Mesodermal cell (in vitro differentiated cells): ENCODE measurements around the gene UGT1A7.

Experiments used
- H3K27ac ChIP-seq: 2 replicates; pipeline ENCODE4 v1.7.0; 2013; ENCODE audit warnings: mild to moderate bottlenecking, low read depth, low read length, moderate library complexity; ENCODE audit not compliant: severe bottlenecking
- H3K36me3 ChIP-seq: 2 replicates; pipeline ENCODE4 v1.7.1; 2013; ENCODE audit warnings: mild to moderate bottlenecking, low read length, moderate library complexity; ENCODE audit not compliant: control insufficient read depth, insufficient read depth
- H3K4me1 ChIP-seq: one replicate; pipeline ENCODE4 v1.7.1; 2013; ENCODE audit warnings: mild to moderate bottlenecking, low read length; ENCODE audit not compliant: insufficient read depth, control insufficient read depth, poor library complexity, severe bottlenecking
- H3K4me3 ChIP-seq: 2 replicates; pipeline ENCODE4 v1.7.0; 2013; ENCODE audit warnings: low read length, control low read depth, mild to moderate bottlenecking; ENCODE audit not compliant: insufficient read depth, poor library complexity, severe bottlenecking; ENCODE audit errors: extremely low read depth
- H3K9me3 ChIP-seq: 2 replicates; pipeline ENCODE4 v1.7.1; 2013; ENCODE audit warnings: mild to moderate bottlenecking, low read length, moderate library complexity; ENCODE audit not compliant: control insufficient read depth
- WGBS, 2 experiments: methylation state at CpG; one replicate each; pipeline ENCODE4 v1.1.5; 2013; ENCODE audit warnings: missing lambda C conversion rate in 2 of 2; ENCODE audit not compliant: insufficient coverage in 2 of 2; 5-methylcytosine and 5-hydroxymethylcytosine counted together

Gene UGT1A7

GRCh38 chr2:233799087-233799665 is 117.5 kb downstream of the UGT1A7 start:
- Histone ChIP-seq H3K4me1 (no peaks in the 10 kb centered on the region), H3K27ac (no peak overlapping the region), H3K36me3 (no peaks in the 10 kb centered on the region), H3K4me3 (no peak overlapping the region), H3K9me3 (no peaks in the 10 kb centered on the region)
- 42 to 60% methylated on average over 2 to 3 of the region's 7 CpGs for WGBS, 2 experiments

- Histone ChIP-seq H3K27ac (no peak overlapping the region), H3K9me3 (no peaks in the 10 kb centered on the region), H3K4me3 (no peak overlapping the region), H3K4me1 (no peaks in the 10 kb centered on the region), H3K36me3 (no peaks in the 10 kb centered on the region)
- WGBS, 2 experiments = 71 to 75% methylated on average over 4 to 5 of the region's 5 CpGs
Observed at GRCh38 chr2:233799716-233800115, 118.0 kb downstream of the UGT1A7 start.

GRCh38 chr2:233800208-233800607 is 118.5 kb downstream of the UGT1A7 start:
- H3K27ac ChIP-seq = no peak overlapping the region
- H3K4me1 ChIP-seq = no peaks in the 10 kb centered on the region
- 86 to 89% methylated on average over 5 to 7 of the region's 7 CpGs for WGBS, 2 experiments
- H3K9me3 ChIP-seq = no peaks in the 10 kb centered on the region
- no peaks in the 10 kb centered on the region for H3K36me3 ChIP-seq
- H3K4me3 ChIP-seq = no peak overlapping the region

DNA sequence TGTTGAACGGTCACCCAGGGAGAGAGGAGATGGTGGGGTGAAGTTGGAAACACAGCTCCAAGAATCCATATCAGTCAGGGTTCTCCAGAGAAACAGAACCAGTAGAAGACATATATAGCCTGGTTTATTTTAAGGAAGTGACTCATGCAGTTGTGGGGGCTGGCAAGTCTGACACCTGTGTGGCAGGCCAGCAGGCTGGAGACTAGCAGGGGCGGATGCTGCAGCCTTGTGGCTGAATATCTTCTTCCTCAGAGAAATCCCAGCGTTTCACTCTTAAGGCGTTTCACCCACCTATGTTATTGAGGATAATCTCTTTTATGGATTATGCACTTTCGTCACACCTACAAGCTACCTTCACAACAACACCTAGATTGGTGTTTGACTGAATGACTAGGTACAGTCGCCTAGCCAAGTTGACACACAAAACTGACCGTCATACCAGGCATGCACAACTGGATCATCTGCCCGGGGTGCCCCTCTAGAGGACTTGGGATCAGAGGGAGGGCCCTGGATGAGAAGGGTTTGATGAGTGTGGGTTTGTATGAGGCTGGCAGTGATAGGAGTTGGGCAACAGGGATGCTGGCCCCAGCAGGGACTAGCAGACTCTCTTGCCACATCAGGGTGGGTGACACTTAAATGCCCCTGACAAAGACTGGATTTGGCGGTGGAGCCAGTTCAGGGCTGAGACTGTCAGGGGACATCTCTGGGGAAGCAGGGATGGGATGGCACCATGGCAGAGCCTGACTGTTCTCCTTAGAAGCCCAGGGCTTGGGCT is 119.8 kb downstream of the UGT1A7 start:
- H3K9me3 ChIP-seq = no peaks in the 10 kb centered on the region
- no peaks in the 10 kb centered on the region for H3K4me1 ChIP-seq
- H3K27ac ChIP-seq = no peak overlapping the region
- no peak overlapping the region for H3K4me3 ChIP-seq
- WGBS, 2 experiments = 95 to 100% methylated on average over 2 of the region's 9 CpGs
- no peaks in the 10 kb centered on the region for H3K36me3 ChIP-seq

GRCh38 chr2:233802132-233802815 is 120.6 kb downstream of the UGT1A7 start:
- Histone ChIP-seq H3K27ac (no peak overlapping the region), H3K36me3 (no peaks in the 10 kb centered on the region), H3K4me1 (no peaks in the 10 kb centered on the region), H3K4me3 (no peak overlapping the region), H3K9me3 (no peaks in the 10 kb centered on the region)
- WGBS, 2 experiments = 80% methylated on average over 1 of the region's 3 CpGs; no CpG with 5 or more reads in 1 of the 2 experiments

- 87 to 89% methylated on average over 1 to 2 of the region's 2 CpGs for WGBS, 2 experiments
Observed at GRCh38 chr2:233803292-233803911, 121.7 kb downstream of the UGT1A7 start.

DNA sequence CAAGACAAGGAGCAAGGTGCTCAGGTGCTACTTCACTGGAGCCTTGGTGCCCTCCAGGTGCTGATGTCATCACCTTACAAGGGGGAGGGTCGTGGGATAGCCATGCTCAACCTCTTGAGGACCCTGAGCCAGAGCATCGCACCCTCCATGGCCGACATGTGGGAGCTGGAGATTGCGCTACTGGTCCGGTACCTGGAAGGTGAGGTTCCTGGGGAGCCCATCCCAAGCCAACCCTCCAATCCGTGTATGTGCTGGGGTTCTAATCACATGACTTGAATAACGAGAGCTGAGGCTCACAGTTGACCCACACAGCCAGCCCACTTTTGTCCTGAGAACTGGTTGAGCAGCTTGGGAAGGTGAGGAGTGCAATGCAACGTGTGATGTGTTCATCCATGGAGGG is 122.3 kb downstream of the UGT1A7 start:
- 67 to 70% methylated on average over 3 to 6 of the region's 8 CpGs for WGBS, 2 experiments
- Histone ChIP-seq H3K4me3 (no peak overlapping the region), H3K9me3 (no peaks in the 10 kb centered on the region), H3K36me3 (no peaks in the 10 kb centered on the region), H3K27ac (no peak overlapping the region), H3K4me1 (no peaks in the 10 kb centered on the region)

More at GRCh38 chr2:233803292-233803911, 121.7 kb downstream of the UGT1A7 start:
- no peaks in the 10 kb centered on the region for H3K9me3 ChIP-seq
- H3K36me3 ChIP-seq = no peaks in the 10 kb centered on the region
- H3K27ac ChIP-seq = no peak overlapping the region
- no peak overlapping the region for H3K4me3 ChIP-seq
- H3K4me1 ChIP-seq = no peaks in the 10 kb centered on the region

DNA sequence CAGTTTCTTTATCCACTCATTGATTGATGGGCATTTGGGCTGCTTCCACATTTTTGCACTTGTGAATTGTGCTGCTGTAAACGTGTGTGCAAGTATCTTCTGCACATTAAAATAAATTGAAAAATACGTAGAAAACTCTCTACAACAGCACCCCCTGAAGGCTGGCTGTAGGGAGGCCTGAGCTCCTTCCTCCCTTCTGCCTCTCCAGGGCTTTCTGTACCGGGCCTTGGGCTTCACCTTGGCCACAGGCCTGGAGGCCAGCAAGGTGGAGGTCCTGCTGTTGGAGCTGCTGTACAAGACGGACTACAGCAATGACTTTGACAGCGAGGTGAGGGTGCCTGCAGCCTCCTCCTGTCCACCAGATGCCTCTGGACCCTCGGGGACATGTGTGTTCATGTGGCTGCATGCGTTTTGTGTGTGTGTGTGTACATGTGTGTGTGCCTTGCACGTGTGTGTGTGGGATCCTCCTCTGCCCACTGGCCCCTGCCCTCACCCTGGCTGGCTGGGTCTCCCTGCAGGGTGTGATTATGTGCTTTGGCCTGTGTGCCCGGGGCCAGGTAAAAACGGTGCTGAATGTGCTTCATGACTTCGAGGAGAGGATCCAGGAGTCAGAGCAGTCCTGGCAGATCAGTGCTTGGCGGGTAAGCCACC is 125.6 kb downstream of the UGT1A7 start:
- Histone ChIP-seq H3K9me3 (no peaks in the 10 kb centered on the region), H3K36me3 (no peaks in the 10 kb centered on the region), H3K27ac (no peak overlapping the region), H3K4me3 (no peak overlapping the region), H3K4me1 (no peaks in the 10 kb centered on the region)
- 83 to 89% methylated on average over 9 to 10 of the region's 12 CpGs for WGBS, 2 experiments

DNA sequence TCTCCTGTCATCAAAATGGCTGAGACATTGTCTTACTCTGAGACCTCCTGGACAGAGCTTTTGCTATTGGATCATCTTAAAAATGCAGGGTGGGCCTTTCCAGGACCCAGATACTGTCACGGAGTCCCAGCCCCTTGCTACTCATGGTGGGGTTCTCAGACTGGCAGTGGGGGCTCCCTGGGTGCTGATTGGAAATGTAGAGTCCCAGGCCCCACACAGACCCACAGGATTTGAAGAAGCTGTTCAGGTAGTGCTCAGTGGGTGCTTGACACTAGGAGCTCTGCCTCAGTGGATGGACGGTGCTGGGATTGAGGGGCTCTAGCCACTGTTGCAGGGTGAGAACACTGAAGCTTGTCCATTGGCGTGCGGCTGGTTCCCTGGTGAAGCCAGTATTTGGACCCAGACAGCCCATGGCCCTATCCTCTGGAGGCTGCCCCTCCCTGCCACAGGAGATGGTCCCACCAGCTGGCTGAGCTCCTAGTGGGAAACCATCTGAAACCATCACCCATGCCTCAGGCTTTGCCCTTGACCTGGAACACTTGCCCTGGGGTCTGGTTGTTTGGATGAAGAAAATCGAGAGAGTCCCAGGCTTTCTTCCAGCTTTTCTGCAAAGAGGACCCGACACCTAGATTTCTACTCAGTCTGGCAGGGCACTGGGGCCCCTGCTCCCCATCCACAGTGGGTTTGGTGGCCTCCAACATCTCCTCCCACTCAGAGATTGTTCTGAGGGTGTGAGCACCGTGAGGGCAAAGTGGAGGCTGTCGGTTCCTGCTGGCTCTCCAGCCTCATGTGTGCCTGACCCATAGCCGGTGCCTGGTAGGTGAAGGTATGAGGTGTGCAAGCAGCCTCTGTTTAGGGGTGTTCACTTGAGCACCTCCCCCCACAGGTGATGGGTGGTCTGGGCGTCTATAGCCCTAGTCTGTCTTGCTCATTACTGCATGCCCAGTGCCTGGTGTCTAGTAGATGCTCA is 126.5 kb downstream of the UGT1A7 start:
- H3K27ac ChIP-seq = no peak overlapping the region
- H3K4me1 ChIP-seq = no peaks in the 10 kb centered on the region
- no peak overlapping the region for H3K4me3 ChIP-seq
- no peaks in the 10 kb centered on the region for H3K36me3 ChIP-seq
- H3K9me3 ChIP-seq = no peaks in the 10 kb centered on the region
- WGBS, 2 experiments = 80 to 91% methylated on average over 6 of the region's 10 CpGs
